ENCODE measurements around the gene RPL27. TPM values are rescaled to one million over a fixed set of nuclear protein-coding genes. Genes with fewer than 3 reads are reported as not detected.

RPL27 gene
- total and polyA plus RNA-seq, 8 donors: 284 to 1,185 (median 555) TPM

DNA sequence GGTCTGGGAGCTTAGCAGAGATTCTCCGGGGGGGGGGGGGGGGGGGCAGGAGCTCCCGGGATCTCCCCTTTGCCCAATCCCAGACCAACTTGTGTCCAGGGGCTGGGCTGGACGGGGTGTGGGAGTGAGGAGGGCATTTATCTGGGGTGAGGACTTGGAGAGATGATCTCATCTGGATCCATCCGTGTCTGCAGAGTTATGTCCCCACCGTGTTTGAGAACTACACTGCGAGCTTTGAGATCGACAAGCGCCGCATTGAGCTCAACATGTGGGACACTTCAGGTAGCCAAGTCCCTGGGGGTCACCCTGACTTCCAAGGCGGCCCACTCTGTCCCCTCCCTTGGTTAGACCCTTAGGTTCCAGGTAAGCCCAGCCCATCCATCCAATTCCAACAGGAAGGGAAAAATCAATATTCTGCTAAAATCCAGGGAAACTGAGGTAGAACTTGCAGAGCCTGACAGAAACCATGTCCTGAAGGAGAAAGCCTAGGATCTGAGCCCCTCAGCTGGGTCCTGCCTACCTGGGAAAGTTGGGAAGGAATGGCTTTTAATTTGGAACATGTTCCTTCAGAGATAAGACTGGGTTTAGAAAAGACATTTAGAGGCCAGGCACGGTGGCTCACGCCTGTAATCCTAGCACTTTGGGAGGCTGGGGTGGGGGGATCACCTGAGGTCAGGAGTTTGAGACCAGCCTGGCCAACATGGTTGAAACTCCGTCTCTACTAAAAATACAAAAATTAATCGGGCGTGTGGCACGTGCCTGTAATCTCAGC is 27.7 kb downstream of the RPL27 start:
- 53 to 59% methylated on average over 15 to 16 of the region's 16 CpGs for WGBS, 2 donors
- Histone ChIP-seq H3K4me1 (peaks cover 5 to 8% (median 7%) of the 10 kb centered on the region in 3 donors), H3K4me3 (no peak overlapping the region), H3K27me3 (no peaks in the 10 kb centered on the region), H3K9me3 (no peaks in the 10 kb centered on the region), H3K27ac (no peak overlapping the region), H3K36me3 (no peaks in the 10 kb centered on the region)
- ATAC-seq (no peak), DNase-seq (no peak), FAIRE-seq (no peak)
- intact Hi-C loops (cut with DNase I): no loop called here
- TF ChIP-seq, protein P1, sequence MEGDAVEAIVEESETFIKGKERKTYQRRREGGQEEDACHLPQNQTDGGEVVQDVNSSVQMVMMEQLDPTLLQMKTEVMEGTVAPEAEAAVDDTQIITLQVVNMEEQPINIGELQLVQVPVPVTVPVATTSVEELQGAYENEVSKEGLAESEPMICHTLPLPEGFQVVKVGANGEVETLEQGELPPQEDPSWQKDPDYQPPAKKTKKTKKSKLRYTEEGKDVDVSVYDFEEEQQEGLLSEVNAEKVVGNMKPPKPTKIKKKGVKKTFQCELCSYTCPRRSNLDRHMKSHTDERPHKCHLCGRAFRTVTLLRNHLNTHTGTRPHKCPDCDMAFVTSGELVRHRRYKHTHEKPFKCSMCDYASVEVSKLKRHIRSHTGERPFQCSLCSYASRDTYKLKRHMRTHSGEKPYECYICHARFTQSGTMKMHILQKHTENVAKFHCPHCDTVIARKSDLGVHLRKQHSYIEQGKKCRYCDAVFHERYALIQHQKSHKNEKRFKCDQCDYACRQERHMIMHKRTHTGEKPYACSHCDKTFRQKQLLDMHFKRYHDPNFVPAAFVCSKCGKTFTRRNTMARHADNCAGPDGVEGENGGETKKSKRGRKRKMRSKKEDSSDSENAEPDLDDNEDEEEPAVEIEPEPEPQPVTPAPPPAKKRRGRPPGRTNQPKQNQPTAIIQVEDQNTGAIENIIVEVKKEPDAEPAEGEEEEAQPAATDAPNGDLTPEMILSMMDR (IDR thresholded peaks at IDR 0.05): no peak

DNA sequence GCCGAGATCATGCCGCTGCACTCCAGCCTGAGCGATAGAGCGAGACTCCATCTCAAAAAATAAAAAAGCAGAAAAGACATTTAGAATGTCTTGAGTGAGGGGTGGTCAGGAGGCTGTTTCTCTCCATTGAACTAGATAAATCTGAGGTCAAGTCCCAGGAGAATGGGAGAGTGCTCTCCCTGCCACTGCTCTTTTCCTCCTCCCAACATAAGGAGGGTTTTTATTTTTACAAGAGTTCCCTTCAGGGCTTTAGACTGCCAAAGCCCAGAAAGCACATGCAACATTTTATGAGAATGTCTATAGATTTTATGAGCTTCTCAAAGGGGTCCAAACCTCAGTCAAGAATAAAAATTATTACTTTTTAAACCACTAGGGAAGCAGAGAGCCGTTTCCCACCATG is 28.4 kb downstream of the RPL27 start:
- H3K36me3 ChIP-seq: no peaks in the 10 kb centered on the region
- no peaks in the 10 kb centered on the region for H3K9me3 ChIP-seq
- intact Hi-C loops (cut with DNase I): no loop called here
- FAIRE-seq (no peak), DNase-seq (no peak), ATAC-seq (no peak)
- TF ChIP-seq, protein P1 (IDR thresholded peaks at IDR 0.05): no peak
- H3K27me3 ChIP-seq: no peaks in the 10 kb centered on the region
- 62 to 66% methylated on average over 5 of the region's 5 CpGs for WGBS, 2 donors
- H3K4me1 ChIP-seq: peaks cover 5 to 8% (median 7%) of the 10 kb centered on the region in 3 donors
- H3K4me3 ChIP-seq: no peak overlapping the region
- no peak overlapping the region for H3K27ac ChIP-seq

DNA sequence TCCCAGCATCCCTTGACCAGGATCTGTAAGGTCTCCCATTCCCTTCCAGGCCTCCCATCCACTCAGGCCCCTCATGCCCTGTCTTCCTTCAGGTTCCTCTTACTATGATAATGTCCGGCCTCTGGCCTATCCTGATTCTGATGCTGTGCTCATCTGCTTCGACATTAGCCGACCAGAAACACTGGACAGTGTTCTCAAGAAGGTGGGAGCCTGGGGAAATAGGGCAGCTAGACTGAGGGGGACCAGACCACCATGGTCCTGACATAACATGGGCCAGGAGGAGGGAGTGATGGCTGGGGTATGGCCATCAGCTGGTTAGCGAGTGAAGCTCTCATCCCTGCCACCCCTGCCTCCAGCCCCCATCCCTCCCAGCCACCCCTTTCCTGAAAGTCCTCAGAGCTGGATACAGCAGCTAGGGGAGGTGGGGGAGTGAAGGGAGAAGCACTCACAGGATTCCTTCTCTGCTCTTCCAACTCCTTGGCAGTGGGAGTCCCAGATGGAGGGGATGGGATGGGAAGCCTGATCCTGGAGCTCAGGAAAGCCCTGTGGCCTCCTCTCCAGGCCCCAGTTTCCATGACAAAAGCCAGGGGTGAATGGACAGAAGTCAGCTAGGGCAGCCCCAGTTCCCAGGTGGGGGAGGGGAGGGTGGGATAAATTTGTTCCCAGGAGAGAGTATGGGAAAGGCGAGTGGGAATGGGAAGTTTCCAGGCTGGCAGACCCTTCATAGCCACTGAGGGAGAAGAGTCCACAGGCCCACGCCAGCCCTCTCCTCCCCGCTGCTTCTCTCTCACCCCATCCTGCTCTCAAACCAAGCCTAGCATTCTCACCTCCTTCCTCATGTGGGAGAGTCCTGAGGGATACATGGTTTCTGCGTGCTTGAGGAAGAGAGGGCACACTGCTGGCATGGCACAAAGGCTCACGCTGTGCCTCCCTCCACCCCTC is 29.1 kb downstream of the RPL27 start:
- no peak for DNase-seq
- FAIRE-seq: no peak
- no peaks in the 10 kb centered on the region for H3K27me3 ChIP-seq
- no peak overlapping the region for H3K4me3 ChIP-seq
- H3K9me3 ChIP-seq: no peaks in the 10 kb centered on the region
- no peak overlapping the region for H3K27ac ChIP-seq
- 69 to 78% methylated on average over 9 of the region's 9 CpGs for WGBS, 2 donors
- H3K4me1 ChIP-seq: peaks cover 5 to 8% (median 7%) of the 10 kb centered on the region in 3 donors
- intact Hi-C loops (cut with DNase I): no loop called here
- no peak for ATAC-seq
- H3K36me3 ChIP-seq: no peaks in the 10 kb centered on the region
- TF ChIP-seq, protein P1 (IDR thresholded peaks at IDR 0.05): no peak

DNA sequence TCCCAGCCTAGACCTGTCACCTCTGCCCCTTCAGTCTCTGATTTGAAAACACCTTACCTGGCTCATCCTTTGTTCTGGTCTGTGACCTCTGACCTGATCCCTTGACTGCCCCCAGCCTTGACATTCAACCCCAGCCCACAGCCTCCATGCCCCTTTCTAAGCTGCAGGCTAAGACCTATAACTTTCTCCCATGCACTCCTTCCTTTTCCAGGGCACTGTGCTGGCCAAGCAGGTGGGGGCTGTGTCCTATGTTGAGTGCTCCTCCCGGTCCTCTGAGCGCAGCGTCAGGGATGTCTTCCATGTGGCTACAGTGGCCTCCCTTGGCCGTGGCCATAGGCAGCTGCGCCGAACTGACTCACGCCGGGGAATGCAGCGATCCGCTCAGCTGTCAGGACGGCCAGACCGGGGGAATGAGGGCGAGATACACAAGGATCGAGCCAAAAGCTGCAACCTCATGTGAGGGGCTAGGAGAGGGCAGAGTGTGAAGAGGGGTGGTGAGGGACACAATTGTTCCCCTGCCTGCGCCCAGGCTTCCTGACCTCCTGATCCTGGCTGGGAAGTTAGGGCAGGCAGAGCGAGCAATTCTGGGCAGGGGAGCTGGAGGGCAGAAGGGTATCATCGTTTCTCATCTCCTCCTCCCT is 30.1 kb downstream of the RPL27 start:
- no peak overlapping the region for H3K27ac ChIP-seq
- intact Hi-C loops (cut with DNase I): no loop called here
- DNase-seq: no peak
- no peaks in the 10 kb centered on the region for H3K36me3 ChIP-seq
- no peak for FAIRE-seq
- TF ChIP-seq, protein P1 (IDR thresholded peaks at IDR 0.05): no peak
- WGBS, 2 donors: 77 to 80% methylated on average over 17 of the region's 17 CpGs
- H3K9me3 ChIP-seq: no peaks in the 10 kb centered on the region
- H3K27me3 ChIP-seq: no peaks in the 10 kb centered on the region
- ATAC-seq: no peak
- H3K4me1 ChIP-seq: peaks cover 0 to 7% (median 3%) of the 10 kb centered on the region in 3 donors
- no peak overlapping the region for H3K4me3 ChIP-seq

All from pancreas (tissue), 10 donors.